ENCODE measurements around the gene ASPSCR1. TPM values are rescaled to one million over a fixed set of nuclear protein-coding genes. Genes with fewer than 3 reads are reported as not detected.
"Not testable (repeated sequence)": the region's sequence is repeated elsewhere in the genome, so short reads cannot be mapped to it uniquely, and the experiment has no call there.

Gene ASPSCR1
- total and polyA plus RNA-seq, 2 donors (not counting 1 experiment from before 2014, with no cell fraction given), result 6.3 to 35.7 TPM

GRCh38 chr17:81980707-81981343 is 3.4 kb downstream of the ASPSCR1 start:
- no peaks in the 10 kb centered on the region for H3K79me2 ChIP-seq (ENCODE audit: control insufficient read depth, insufficient read depth, low read length)
- no peaks in the 10 kb centered on the region for H3K27me3 ChIP-seq (ENCODE audit: control insufficient read depth, insufficient read depth, low read length)
- no peak overlapping the region for H3K4me3 ChIP-seq (replicated peaks in 1 of 4; ENCODE audit: control extremely low read depth in 1 of 4, insufficient read depth in 1 of 4, low read depth in 3 of 4, low read length in 4 of 4)
- H3K9ac ChIP-seq (ENCODE audit: insufficient read depth, low read length), result no peak overlapping the region
- H3K36me3 ChIP-seq (ENCODE audit: control insufficient read depth, insufficient read depth, low read length), result peaks cover 12% of the 10 kb centered on the region
- H3K9me3 ChIP-seq (ENCODE audit: control insufficient read depth, insufficient read depth, low read depth, low read length), result no peaks in the 10 kb centered on the region
- no peak overlapping the region for H2AFZ ChIP-seq (ENCODE audit: low read length)
- H3K4me1 ChIP-seq (ENCODE audit: control insufficient read depth, extremely low read depth, insufficient read depth, low read length), result no peaks in the 10 kb centered on the region
- no peak overlapping the region for H3K4me2 ChIP-seq (ENCODE audit: extremely low read depth, insufficient read depth, low read length)
- TF ChIP-seq EZH2 (IDR thresholded peaks at IDR 0.05; ENCODE audit: low read length, missing control alignments), result no peak
- no peak for TF ChIP-seq CTCF (conservative IDR thresholded peaks at IDR 0.05 in 1 of 2, IDR thresholded peaks at IDR 0.05 in 1 of 2; ENCODE audit: low read depth in 1 of 2, low read length in 2 of 2)
- no peak overlapping the region for H3K27ac ChIP-seq (ENCODE audit: insufficient read depth, low read length)
- no peak for DNase-seq (ENCODE audit: low read depth in 2 of 2)
- H4K20me1 ChIP-seq (ENCODE audit: control insufficient read depth, extremely low read depth, insufficient read depth, low read length), result no peaks in the 10 kb centered on the region

DNA sequence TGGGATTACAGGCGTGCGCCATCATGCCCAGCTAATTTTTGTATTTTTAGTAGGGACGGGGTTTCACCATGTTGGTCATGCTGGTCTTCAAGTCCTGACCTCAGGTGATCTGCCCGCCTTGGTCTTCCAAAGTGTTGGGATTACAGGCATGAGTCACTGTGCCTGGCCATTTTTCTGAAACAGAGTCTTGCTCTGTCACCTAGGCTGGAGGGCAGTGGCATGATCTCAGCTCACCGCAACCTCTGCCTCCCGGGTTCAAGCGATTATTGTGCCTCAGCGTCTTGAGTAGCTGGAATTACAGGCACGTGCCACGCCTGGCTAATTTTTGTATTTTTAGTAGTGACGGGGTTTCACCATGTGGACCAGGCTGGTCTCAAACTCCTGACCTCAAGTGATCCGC is 4.1 kb downstream of the ASPSCR1 start:
- H3K36me3 ChIP-seq (ENCODE audit: control insufficient read depth, insufficient read depth, low read length), result peaks cover 14% of the 10 kb centered on the region
- DNase-seq (ENCODE audit: low read depth in 2 of 2); H3K27ac ChIP-seq (ENCODE audit: insufficient read depth, low read length); H3K27me3 ChIP-seq (ENCODE audit: control insufficient read depth, insufficient read depth, low read length); H3K4me1 ChIP-seq (ENCODE audit: control insufficient read depth, extremely low read depth, insufficient read depth, low read length); H3K4me2 ChIP-seq (ENCODE audit: extremely low read depth, insufficient read depth, low read length); H2AFZ ChIP-seq (ENCODE audit: low read length); H3K9me3 ChIP-seq (ENCODE audit: control insufficient read depth, insufficient read depth, low read depth, low read length); H4K20me1 ChIP-seq (ENCODE audit: control insufficient read depth, extremely low read depth, insufficient read depth, low read length); H3K79me2 ChIP-seq (ENCODE audit: control insufficient read depth, insufficient read depth, low read length); H3K9ac ChIP-seq (ENCODE audit: insufficient read depth, low read length); H3K4me3 ChIP-seq (replicated peaks in 1 of 4; ENCODE audit: control extremely low read depth in 1 of 4, insufficient read depth in 1 of 4, low read depth in 3 of 4, low read length in 4 of 4): not testable (repeated sequence)

DNA sequence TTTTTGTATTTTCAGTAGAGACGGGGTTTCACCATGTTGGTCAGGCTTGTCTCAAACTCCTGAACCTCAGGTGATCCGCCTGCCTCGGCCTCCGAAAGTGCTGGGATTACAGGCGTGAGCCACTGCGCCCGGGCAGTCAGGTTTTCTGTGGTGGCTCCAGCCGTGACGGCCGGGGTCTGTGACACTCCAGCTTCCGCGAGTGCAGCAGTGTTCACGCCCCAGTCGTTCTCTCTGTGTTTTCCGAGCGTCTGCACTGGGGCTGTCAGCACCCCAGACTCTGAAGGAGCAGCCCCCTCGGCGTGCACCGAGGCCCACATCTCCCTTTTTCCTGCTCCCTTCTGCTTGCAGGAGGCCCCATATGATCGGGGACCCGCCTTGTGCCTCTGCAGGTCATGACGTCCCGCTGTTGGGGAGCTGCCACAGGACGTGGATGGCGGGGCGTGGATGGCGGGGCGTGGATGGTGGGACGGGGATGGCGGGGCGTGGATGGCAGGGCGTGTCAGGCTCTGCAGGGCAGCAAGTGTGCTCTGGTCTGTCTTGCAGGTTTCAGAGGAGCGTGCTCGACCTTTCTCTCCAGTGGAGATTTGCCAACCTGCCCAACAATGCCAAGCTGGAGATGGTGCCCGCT is 5.7 kb downstream of the ASPSCR1 start:
- no peak for TF ChIP-seq CTCF (conservative IDR thresholded peaks at IDR 0.05 in 1 of 2, IDR thresholded peaks at IDR 0.05 in 1 of 2; ENCODE audit: low read depth in 1 of 2, low read length in 2 of 2)
- TF ChIP-seq EZH2 (IDR thresholded peaks at IDR 0.05; ENCODE audit: low read length, missing control alignments), result no peak
- no peak overlapping the region for H3K27ac ChIP-seq (ENCODE audit: insufficient read depth, low read length)
- no peak overlapping the region for H2AFZ ChIP-seq (ENCODE audit: low read length)
- peaks cover 17% of the 10 kb centered on the region for H3K36me3 ChIP-seq (ENCODE audit: control insufficient read depth, insufficient read depth, low read length)
- no peak overlapping the region for H3K4me3 ChIP-seq (replicated peaks in 1 of 4; ENCODE audit: control extremely low read depth in 1 of 4, insufficient read depth in 1 of 4, low read depth in 3 of 4, low read length in 4 of 4)
- H3K79me2 ChIP-seq (ENCODE audit: control insufficient read depth, insufficient read depth, low read length), result no peaks in the 10 kb centered on the region
- H3K9ac ChIP-seq (ENCODE audit: insufficient read depth, low read length), result no peak overlapping the region
- H3K4me2 ChIP-seq (ENCODE audit: extremely low read depth, insufficient read depth, low read length), result no peak overlapping the region
- no peaks in the 10 kb centered on the region for H3K4me1 ChIP-seq (ENCODE audit: control insufficient read depth, extremely low read depth, insufficient read depth, low read length)
- no peaks in the 10 kb centered on the region for H3K9me3 ChIP-seq (ENCODE audit: control insufficient read depth, insufficient read depth, low read depth, low read length)
- no peaks in the 10 kb centered on the region for H4K20me1 ChIP-seq (ENCODE audit: control insufficient read depth, extremely low read depth, insufficient read depth, low read length)
- no peak for DNase-seq (ENCODE audit: low read depth in 2 of 2)
- no peaks in the 10 kb centered on the region for H3K27me3 ChIP-seq (ENCODE audit: control insufficient read depth, insufficient read depth, low read length)
